Stimulated activated naive CD8-positive, alpha-beta T cell treated with anti-CD3 and anti-CD28 coated beads, Interleukin-15, Interleukin-2, amounts not matched to agents 100 U/mL and 50 U/mL, for 24 hours (primary cell): ENCODE measurements around the gene ANKRD13D.
"Not testable (repeated sequence)": the region's sequence is repeated elsewhere in the genome, so short reads cannot be mapped to it uniquely, and the experiment has no call there.

Experiments
- ATAC-seq: fragments of 150-1000 bp; cut with Tn5 transposase; one replicate; pipeline ENCODE4 v1.10.0; 2021
- DNase-seq: peaks from one replicate; pipeline ENCODE4 v3.0.0; 2021

Gene ANKRD13D

DNA sequence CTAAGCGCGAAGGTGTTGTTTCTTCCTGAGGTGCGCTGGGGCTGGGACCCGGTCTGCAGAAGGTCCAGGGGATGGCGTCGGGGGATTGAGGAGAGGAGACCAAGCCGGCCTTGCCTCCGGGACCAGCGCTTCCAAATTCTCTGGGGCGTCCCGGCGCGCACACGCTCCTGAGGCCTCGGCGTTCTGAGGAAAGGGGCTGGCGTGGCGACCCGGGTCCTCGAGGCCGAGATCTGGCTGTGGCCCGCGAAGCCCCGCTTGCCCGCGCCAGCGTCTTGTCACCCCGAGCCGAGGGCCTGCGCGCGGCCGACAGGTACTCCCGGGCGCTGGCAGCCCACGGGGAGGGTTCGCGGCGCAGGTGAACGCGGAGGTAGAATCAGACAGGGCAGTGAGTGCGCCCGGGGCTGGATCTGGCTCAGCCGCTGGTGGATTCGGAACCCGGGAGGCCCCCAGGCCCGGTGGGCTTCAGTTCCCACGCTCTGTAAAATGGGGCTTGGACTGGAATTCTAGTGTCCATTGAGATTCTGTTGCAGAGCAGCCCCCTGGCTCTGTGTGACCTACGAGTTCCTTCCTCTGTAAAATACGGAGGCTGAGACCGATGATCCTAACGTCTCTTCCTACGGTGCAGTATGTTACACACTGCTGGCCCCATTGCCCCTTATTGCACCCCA lies 28.9 kb downstream of the ANKRD13D start:
- peak; percentile 0 for ATAC-seq
- no peak for DNase-seq

DNA sequence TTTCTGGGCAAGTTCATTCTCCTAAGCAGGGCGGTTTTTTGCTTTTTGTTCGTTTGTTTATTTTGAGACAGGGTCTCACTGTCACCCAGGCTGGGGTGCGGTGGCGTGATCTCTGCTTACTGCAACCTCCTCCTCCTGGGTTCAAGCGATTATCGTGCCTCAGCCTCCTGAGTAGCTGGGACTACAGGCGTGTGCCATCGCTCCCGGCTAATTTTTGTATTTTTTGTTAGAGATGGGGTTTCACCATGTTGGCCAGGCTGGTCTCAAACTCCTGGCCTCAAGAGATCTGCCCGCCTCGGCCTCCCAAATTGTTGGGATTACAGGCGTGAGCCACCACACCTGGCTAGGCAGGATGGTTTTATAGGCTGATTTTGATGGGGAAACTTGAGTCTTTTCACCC lies 29.8 kb downstream of the ANKRD13D start:
- ATAC-seq, DNase-seq: not testable (repeated sequence)

DNA sequence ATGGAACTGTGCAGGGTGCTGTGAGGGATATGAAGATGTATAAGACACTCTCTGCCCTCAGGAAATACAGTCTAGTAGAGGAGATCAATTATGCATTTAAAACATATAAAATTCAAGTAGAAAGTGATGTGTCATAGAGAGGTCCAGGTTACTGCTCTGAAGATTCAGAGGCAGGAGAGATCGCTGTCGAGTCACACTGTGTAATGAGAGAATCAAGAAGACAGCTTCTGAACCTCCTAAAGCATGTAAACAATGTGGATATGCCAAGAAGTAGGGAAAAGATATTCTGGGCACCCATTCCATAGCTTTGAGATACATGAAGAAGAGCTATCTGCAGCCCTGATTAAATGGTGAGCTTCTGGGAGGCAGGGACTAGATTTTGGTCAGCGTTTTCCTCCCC lies 30.9 kb downstream of the ANKRD13D start:
- no peak for ATAC-seq
- DNase-seq: no peak

DNA sequence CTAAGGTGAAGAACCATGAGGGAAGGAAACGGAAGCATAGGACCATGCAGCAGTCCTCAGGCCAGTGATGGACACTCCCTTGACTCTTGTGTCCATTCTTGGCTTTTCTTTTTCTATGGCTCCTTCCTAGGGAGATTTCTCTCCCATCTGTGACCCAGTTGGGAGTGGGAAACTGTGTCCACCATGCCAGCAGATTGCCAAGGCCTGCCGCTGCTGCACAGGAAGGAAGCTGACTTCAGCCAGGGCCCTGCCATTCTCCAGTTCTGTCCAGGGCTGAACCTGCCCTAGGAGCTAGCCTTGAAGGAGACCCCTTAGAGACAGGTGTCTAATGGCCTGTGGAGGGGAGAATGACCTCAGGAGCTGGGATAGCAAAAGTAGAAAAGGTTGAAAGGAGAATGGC lies 31.6 kb downstream of the ANKRD13D start:
- ATAC-seq (no peak), DNase-seq (no peak)

DNA sequence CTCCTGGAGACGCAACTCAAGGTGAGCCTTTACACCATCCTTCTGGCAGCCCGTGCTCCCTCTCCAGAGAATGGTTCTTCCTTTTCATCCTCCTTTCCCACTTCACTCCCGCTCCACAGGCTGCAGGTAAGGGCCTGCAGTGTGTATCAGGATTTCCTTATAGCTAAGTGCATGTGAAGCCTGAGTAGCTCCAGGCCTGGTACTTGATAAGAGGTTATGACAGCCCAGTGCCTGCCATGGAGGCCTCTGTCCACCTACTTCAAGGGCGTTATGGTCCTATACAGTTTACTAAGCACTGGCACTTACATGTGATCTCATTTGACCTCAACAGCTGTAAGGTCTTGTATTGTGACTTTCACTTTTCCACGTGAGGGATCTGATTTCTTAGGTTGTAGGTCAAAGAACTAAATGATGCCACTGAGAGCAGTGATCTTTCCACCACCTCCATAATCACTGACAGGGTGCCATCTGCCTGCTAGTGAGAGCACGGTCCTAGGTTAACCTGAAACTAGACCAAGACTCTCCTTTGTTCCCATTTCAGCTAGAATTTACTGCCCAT lies 32.3 kb downstream of the ANKRD13D start:
- ATAC-seq (no peak), DNase-seq (no peak)

DNA sequence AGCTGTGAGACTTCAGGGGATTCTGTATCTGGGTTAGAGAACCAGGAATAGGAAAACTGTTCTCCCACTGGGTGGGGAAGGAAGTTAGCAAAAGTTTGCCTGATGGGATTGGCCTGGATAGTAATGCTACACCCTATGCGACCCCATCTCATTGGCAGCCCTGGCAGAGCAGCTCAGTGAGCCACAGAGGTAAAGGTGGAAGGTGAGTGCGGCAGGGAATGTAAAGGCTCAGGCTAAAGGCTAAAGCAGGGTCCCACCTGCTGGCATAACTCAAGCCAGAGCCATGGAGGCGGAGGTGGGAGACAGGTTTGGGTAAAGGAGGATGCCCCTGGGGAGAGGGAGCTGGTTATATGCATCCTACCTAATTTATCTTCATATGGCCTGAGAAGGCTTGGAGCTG lies 32.9 kb downstream of the ANKRD13D start:
- DNase-seq (no peak), ATAC-seq (no peak)

DNA sequence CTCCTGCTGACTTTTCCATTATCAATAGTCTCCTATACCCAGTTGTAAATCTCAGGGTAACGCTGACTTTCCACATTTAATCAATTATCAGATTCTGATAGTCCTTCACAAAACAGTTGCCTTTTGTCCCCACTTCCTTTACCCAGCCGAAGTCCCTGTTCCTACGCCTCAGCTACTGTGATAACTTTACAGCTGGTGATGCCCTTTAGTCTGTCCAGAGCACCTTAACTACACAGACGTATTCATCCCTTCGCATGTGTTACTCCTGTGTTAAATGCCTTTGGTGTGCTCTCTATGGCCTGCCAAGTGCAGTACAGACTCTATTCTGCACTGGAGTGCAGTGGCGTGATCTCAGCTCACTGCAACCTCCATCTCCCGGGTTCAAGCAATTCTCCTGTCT lies 34.4 kb downstream of the ANKRD13D start:
- ATAC-seq (no peak), DNase-seq (no peak)

DNA sequence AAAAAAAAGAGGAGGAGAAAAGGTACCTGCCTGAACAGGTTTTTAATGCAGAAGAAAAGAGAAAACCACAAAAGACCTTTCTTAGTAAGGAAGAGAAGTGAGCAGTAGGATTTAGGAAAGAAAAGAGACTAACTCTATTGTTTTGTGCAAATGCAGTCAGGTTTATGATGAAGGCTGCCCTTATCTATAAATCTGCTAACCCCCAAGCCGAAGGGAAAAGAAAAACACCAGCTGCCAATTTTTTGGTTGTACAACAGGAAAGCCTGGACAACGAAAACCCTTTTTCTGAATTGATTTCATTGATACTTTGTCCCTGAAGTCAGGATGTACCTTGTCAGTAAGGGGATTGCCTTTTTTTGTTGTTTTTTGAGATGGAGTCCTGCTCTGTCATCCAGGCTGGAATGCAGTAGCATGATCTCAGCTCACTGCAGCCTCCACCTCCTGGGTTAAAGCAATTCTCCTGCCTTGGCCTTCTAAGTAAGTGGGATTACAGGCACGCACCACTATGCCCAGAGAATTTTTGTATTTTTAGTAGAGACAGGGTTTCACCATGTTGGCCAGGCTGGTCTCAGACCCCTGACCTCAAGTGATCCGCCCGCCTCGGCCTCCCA lies 43.1 kb downstream of the ANKRD13D start:
- ATAC-seq (no peak), DNase-seq (no peak)

DNA sequence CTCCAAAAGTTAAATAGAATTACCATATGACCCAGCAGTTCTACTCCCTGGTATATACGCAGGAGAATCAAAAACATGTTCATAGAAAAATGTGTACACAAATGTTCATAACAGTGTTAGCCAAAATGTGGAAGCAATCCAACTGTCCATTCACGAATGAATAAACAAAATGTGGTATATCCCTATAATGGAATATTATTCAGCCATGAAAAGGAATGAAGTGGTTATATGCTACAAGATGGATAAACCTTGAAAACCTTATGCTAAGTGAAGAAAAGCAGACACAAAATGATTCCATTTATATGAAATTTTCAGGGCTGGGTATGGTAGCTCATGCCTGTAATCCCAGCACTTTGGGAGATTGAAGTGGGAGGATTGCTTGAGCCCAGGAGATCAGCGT lies 48.2 kb downstream of the ANKRD13D start:
- DNase-seq: no peak
- no peak for ATAC-seq

DNA sequence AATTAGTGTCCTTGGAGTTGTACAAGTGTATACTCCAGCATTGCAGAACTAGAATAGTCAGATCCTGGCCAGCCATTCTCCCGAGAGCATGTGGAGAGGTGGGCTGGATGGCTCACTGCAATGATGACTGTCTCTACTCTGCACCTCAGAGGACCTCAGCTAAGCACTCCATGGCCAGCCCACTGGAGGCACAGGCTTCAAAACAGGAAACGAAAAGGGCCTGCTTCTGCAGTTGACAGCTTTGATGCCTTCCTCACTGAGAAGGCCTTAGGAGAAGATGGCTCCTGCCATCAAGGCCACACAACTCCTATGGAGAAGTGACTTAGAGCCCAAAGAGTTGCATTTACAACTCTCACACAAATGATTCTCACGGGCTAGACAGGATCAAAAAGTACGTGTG lies 55.2 kb downstream of the ANKRD13D start:
- ATAC-seq: peak; percentile 44

DNA sequence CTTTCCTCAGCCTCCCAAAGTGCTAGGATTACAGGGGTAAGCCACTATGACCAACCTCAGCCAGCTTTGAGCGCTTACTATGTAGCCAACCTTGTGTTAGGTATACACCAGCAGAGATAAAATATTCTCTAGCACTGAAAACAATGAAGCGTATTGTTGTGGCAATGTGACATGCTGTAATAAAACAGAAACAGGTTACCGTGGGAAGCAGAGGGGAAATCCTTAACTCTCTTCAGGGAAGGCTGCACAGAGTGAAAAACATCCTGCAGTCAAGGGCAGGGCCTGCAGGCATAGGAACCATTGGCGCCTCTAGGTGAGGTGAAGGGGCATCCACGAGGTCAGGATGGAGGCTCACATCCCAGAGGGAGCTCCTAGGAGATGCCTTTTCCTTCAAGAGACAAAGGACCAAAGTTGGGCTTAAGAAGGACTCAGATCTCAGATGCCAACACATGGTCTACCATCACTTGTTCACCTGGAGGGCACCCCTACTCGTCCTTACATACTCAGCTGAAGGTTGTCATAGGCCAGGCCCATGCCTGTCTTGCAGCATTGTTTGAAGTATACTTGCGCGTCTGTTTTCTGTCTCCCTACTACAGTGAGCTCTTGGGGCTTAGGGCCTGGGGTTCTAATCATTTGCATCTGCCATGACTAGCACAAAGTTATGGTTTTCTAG lies 56.3 kb downstream of the ANKRD13D start:
- ATAC-seq: peak; percentile 38

More for the DNA sequence above, 55.2 kb downstream of the ANKRD13D start:
- no peak for DNase-seq

DNA sequence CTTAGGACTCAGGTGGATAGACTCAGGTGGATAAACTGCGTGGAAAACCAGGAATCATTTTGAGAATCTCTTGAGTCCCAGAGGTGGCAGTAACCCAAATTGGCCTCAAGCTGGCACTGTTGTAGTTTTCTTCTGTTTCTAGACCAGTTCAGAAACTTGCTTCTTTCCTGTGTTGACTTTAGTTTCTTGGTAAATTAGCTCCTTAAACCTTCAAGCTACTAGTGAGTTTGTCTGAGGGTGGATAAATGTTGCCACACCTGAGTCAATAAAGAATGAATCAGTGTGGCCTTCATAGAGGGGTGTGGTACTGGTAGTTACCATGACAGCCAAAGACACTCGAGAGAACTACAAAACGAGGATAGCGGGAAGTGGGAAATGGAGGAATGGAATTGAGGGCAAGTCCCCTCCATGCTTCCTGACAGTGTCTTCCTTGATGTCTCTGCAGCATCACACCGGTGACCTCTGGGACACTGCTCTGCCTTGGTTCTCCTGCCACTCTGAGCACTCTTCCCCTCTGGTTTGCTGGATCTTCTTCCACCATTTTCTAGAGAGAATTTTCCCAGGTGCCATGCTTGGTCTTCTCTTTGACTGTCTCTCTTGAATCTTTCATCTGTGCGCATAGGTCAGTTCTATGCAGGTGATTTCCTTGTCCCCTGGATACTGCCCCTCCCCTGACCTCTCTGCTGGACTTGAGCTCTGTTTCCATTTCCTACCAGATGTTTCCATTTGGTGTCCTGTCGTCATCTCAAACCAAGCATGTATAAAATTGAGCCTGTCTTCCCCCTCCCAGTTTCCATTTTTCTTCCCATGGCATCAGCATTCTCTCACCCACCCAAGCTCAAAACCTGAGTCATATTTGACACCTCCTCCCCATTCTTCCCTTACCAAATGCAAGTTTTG lies 57.1 kb downstream of the ANKRD13D start:
- DNase-seq: no peak
- ATAC-seq: peak; percentile 37

More for the DNA sequence above, 56.3 kb downstream of the ANKRD13D start:
- no peak for DNase-seq

DNA sequence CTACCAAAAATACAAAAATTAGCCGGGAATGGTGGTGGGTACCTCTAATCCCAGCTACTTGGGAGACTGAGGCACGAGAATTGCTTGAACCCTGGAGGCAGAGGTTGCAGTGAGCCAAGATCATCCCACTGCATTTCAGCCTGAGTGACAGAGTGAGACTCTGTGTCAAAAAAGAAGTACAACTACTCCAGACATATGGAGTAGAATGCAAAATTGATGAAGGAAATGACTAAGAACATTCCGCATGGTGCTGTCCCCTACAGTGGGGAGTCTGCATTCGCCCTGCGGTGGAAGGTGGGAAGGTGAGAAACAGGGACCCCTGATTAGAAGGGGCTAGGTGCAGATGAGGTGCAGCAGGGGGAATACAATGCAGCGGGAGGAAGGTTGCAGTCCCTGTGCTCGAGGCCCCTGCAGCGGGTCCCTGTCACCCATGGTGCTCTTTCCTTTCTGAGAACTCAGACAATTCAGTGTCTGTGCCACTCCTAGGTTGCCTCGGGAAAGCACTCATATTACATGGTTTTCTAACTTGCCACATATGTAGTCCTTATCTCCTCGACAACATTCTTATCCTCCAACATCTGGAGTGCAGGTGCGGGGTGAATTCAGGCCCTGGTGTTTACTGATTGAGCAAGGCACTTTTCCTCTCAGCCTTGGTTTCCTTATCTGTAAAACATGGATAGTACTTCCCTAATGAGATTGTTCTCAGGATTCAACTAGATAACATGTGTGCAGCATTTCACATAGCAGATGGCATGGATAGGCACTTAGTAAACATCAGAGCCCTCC lies 59.1 kb downstream of the ANKRD13D start:
- ATAC-seq (no peak), DNase-seq (no peak)

DNA sequence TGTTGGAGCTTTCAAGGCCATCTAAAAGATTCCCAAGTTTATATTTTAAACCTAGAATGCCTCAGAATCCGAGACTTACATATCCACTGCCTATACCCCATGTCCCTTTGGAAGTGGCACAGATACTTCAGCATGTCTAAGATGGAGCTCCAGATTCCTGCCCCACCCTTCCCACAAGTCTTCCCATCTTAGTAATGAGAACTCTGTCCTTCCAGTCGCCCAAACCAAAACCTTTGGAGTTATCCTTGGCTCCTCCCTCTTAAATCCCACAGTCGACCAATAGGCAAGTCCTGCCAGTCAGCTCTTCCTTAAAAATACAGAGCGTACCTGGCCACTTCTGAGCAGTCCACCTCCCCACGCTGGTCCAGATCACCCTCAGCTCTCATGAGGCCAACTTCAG lies 59.9 kb downstream of the ANKRD13D start:
- ATAC-seq (no peak), DNase-seq (no peak)

DNA sequence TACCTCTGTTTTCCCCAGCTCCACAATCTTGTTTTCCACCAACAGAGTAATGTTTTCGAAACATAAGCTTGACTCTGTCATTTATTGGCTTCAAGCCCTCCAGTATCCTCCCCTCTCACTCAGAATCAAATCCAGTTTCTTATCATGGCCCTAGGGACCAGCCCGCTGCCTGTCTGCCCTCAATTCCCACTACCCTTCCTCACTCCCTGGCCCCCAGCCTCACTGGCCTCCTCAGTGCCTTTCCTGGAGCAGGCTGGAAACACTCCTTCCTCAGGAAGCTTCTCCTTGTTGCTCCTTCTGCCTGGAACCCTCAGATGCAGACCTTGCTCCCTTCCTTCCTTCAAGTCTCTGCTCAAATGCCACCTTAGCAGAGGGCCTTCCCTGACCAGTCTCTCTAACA lies 60.4 kb downstream of the ANKRD13D start:
- no peak for DNase-seq
- no peak for ATAC-seq

DNA sequence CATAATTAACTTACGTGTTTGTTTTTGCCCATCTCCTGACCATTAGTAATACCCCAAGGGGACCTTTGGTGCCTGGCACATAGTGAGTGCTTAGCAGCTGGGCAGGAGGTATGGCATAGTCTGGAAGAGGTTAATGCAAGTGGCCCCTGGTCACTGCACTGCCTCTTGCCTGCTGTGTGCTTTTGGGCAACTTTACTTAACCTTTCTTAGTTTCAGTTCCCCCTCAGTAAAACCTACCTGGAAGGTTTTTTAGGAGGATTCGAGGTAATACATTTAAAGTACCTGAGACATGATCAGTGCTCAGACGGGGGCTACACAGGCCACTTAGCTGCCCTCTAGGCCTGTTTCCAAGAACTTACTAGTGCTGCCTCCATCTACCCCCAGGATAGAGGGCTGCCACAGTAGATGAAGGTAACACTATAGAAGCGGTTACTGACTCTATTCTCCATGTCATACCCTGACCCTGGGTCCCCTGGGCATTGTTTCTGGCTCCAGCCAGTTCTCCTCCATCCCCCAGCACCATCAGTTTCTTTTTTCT lies 60.9 kb downstream of the ANKRD13D start:
- ATAC-seq (no peak), DNase-seq (no peak)

DNA sequence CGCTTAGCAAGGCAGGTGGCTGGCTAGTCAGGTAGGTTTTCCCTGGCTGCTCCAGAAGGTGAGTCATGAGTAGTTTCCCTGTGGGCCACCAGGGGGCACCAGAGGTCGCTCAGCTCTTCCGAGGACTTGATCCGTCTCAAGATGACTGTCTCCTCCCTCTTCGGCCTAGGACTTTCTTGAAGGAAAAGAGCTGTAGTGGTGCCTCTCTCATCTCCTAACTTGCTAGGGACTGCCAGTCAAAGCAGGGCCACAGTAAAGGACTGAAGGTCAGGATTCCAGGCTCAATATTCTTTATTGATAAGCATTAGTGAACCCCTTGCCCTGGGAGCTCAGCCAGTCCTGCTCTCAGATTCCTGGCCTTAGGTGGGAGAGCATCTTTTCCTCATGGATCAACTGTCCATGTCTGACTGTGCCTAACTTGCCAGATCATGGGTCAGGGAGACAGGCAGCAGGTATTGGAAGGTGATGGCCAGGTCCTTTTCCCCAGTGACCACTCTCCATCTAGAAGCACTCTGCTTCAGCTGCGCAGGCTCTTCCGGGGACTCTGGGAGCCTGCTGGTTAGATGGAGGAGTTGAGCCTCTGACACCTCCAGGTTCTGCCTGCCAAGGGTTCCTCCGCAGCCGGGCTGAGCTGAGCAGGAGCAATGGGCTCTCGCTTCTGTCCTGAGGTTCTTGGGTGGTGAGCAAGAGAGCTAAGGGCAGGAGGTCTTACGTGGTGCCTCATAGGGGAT lies 62.3 kb downstream of the ANKRD13D start:
- ATAC-seq: no peak

More for the DNA sequence above, 62.3 kb downstream of the ANKRD13D start:
- DNase-seq: peak; percentile 66
